GM12878 (cell line): Measurements from ENCODE around the gene MTNR1A. TPM values are rescaled to one million over a fixed set of nuclear protein-coding genes. Genes with fewer than 3 reads are reported as not detected.

Source experiments
- ATAC-seq: fragments of 200-7000 bp; cut with Tn5 transposase; 3 replicates; pipeline ENCODE4 v1.9.1; 2020; ENCODE audit warnings: mild to moderate bottlenecking, moderate library complexity
- BruUV-seq: library from RNA; stranded (reverse); fragments of 400-500 nt; replicated peaks from 2 replicates; lab custom pipeline; 2021; lab: Mats Ljungman, UMichigan
- CTCF ChIA-PET: fragments of 300-600 bp; sonication (Branson Sonifier 250); formaldehyde crosslinking; extraction: SDS; loops from one replicate; lab custom pipeline; 2021; ENCODE audit warnings: inconsistent platforms; lab: Yijun Ruan, JAX
- POLR2A ChIA-PET: fragments of 350-600 bp; formaldehyde crosslinking; extraction: SDS; loops from one replicate; lab custom pipeline; 2021; ENCODE audit warnings: inconsistent platforms; lab: Charles Lee
- RAD21 ChIA-PET: fragments of 300-600 bp; sonication (Branson Sonifier 250); formaldehyde crosslinking; loops from one replicate; lab custom pipeline; 2023; ENCODE audit warnings: antibody characterized with exemption; ENCODE audit not compliant: unreplicated experiment; lab: Charles Lee
- SMC1A ChIA-PET: fragments of 300-600 bp; sonication (Branson Sonifier 250); formaldehyde crosslinking; loops from one replicate; lab custom pipeline; 2023; ENCODE audit not compliant: unreplicated experiment, uncharacterized antibody; lab: Charles Lee
- DNase-seq: peaks from one replicate; pipeline ENCODE4 v3.0.0-alpha.2; 2011; ENCODE audit warnings: low read depth, low spot score
- FAIRE-seq: peaks from 3 replicates; lab custom pipeline; 2011; peaks lifted over from hg19 to GRCh38; lab: Jason Lieb, UNC
- H2AFZ ChIP-seq: 2 replicates; pipeline ENCODE4 v1.6.0; 2011; ENCODE audit warnings: low read depth, low read length, control low read depth; ENCODE audit not compliant: control insufficient read depth
- H3K27ac ChIP-seq: 2 replicates; pipeline ENCODE4 v1.5.1; 2011; ENCODE audit warnings: control low read depth; ENCODE audit not compliant: control insufficient read depth, insufficient read depth
- H3K27me3 ChIP-seq, 2 experiments: replicated peaks in 1 of 2; 2 replicates each; pipeline versions ENCODE4 v1.6.0 to v1.6.1; 2011; ENCODE audit warnings: low read length in 1 of 2; ENCODE audit not compliant: control insufficient read depth in 2 of 2, insufficient read depth in 2 of 2
- H3K36me3 ChIP-seq, 2 experiments: 2 replicates each; pipeline ENCODE4 v1.5.1; 2011; ENCODE audit warnings: low read length in 1 of 2; ENCODE audit not compliant: control insufficient read depth in 2 of 2, insufficient read depth in 2 of 2
- H3K4me1 ChIP-seq: 2 replicates; pipeline ENCODE4 v1.6.1; 2011; ENCODE audit warnings: mild to moderate bottlenecking, low read length, moderate library complexity, mixed read lengths; ENCODE audit not compliant: control insufficient read depth, insufficient read depth
- H3K4me2 ChIP-seq: 2 replicates; pipeline ENCODE4 v1.6.0; 2011; ENCODE audit warnings: control low read depth; ENCODE audit not compliant: control insufficient read depth, insufficient read depth
- H3K4me3 ChIP-seq: fragments of 200-600 bp; sonication (generic); 2 replicates; pipeline ENCODE4 v1.5.1; 2016
- H3K79me2 ChIP-seq: 2 replicates; pipeline ENCODE4 v1.6.0; 2011; ENCODE audit warnings: low read length; ENCODE audit not compliant: control insufficient read depth, insufficient read depth
- H3K9ac ChIP-seq: 2 replicates; pipeline ENCODE4 v1.8.0; 2011; ENCODE audit warnings: low read length, control low read depth, mixed read lengths; ENCODE audit not compliant: control insufficient read depth, insufficient read depth
- H3K9me3 ChIP-seq: replicated peaks from 3 replicates; pipeline ENCODE4 v1.5.1; 2011; ENCODE audit warnings: mild to moderate bottlenecking, low read length; ENCODE audit not compliant: control insufficient read depth, insufficient read depth
- H4K20me1 ChIP-seq: 2 replicates; pipeline ENCODE4 v1.6.0; 2011; ENCODE audit not compliant: control insufficient read depth, insufficient read depth
- BACH1 ChIP-seq: fragments of 450-650 bp; IDR thresholded peaks from 2 replicates; pipeline ENCODE4 v1.6.1; 2017; ENCODE audit warnings: mild to moderate bottlenecking, borderline replicate concordance
- CBX3 ChIP-seq: fragments of 200-600 bp; sonication (generic); IDR thresholded peaks from 2 replicates; pipeline ENCODE4 v1.6.1; 2016; ENCODE audit warnings: low read depth, borderline replicate concordance
- E2F8 ChIP-seq: fragments of 450-650 bp; IDR thresholded peaks from 2 replicates; pipeline ENCODE4 v1.6.1; 2018; ENCODE audit warnings: mild to moderate bottlenecking, low read depth, moderate library complexity; ENCODE audit not compliant: partially characterized antibody
- HDAC2 ChIP-seq: fragments of 200-600 bp; sonication (generic); IDR thresholded peaks from 2 replicates; pipeline ENCODE4 v1.6.1; 2017
- JUND ChIP-seq: IDR thresholded peaks from 2 replicates; pipeline ENCODE4 v1.6.1; 2012; ENCODE audit warnings: low read depth, mild to moderate bottlenecking, low read length, improper control_type of control experiment, moderate library complexity
- MXI1 ChIP-seq: fragments of 150-350 bp; IDR thresholded peaks from 2 replicates; pipeline ENCODE4 v1.6.1; 2011; ENCODE audit warnings: low read depth, mild to moderate bottlenecking, inconsistent platforms, low read length, improper control_type of control experiment
- NR2F1 ChIP-seq: fragments of 450-650 bp; conservative IDR thresholded peaks from 2 replicates; pipeline ENCODE4 v1.6.1; 2017; ENCODE audit warnings: mild to moderate bottlenecking
- POLR2AphosphoS2 ChIP-seq: IDR thresholded peaks from 2 replicates; pipeline ENCODE4 v1.6.1; 2011; ENCODE audit warnings: low read depth, mild to moderate bottlenecking, low read length, improper control_type of control experiment, moderate library complexity
- RAD51 ChIP-seq: fragments of 450-650 bp; IDR thresholded peaks from 2 replicates; pipeline ENCODE4 v1.6.1; 2016; ENCODE audit warnings: moderate library complexity, mild to moderate bottlenecking, inconsistent platforms
- SREBF1 ChIP-seq: IDR thresholded peaks from 2 replicates; pipeline ENCODE4 v1.6.1; 2012; ENCODE audit warnings: mild to moderate bottlenecking, low read length
- STAT1 ChIP-seq: fragments of 450-650 bp; conservative IDR thresholded peaks from 2 replicates; pipeline ENCODE4 v1.6.1; 2014; ENCODE audit warnings: antibody characterized with exemption, mild to moderate bottlenecking
- SUPT20H ChIP-seq: IDR thresholded peaks from 2 replicates; pipeline ENCODE4 v1.6.1; 2011; ENCODE audit warnings: low read depth, mild to moderate bottlenecking, low read length, moderate library complexity, borderline replicate concordance; ENCODE audit not compliant: control insufficient read depth
- ZNF384 ChIP-seq: IDR thresholded peaks from 2 replicates; pipeline ENCODE4 v1.6.1; 2012; ENCODE audit warnings: low read depth, mild to moderate bottlenecking, low read length, improper control_type of control experiment, borderline replicate concordance
- ZNF687 ChIP-seq: fragments of 450-650 bp; IDR thresholded peaks from 2 replicates; pipeline ENCODE4 v1.6.1; 2017; ENCODE audit warnings: mild to moderate bottlenecking, moderate library complexity
- ZSCAN29 ChIP-seq: fragments of 450-650 bp; IDR thresholded peaks from 2 replicates; pipeline ENCODE4 v1.6.1; 2017; ENCODE audit warnings: mild to moderate bottlenecking, moderate library complexity
- WGBS: methylation state at CpG from one replicate; pipeline ENCODE4 v1.1.6; 2016; ENCODE audit warnings: low lambda C conversion rate; ENCODE audit not compliant: insufficient replicate concordance, insufficient coverage; ENCODE audit errors: missing lambda C conversion rate; 5-methylcytosine and 5-hydroxymethylcytosine counted together
- in situ Hi-C: fragments of 300-500 bp; cut with MboI; formaldehyde crosslinking; loops from 9 replicates; pipeline ENCODE4 v1.14.3; 2018; ENCODE audit warnings: mixed read lengths
- intact Hi-C: fragments of 100-400 bp; cut with micrococcal nuclease; formaldehyde crosslinking; loops from one replicate; pipeline ENCODE4 v1.14.2; 2022; ENCODE audit not compliant: unreplicated experiment
- polyA plus RNA-seq, 11 experiments: library from polyadenylated mRNA; depleted of rRNA in 4 of 11; unstranded in 6 of 11; stranded (reverse) in 5 of 11; fragments of >200 nt; fragmentation: Nextera tagmentation in 4 of 11; fragmentation: Illumina TruSeq in 1 of 11; extraction: Ambion mirVana in 4 of 11; extraction: Trizol in 1 of 11; gene quantifications; 1 replicate in 1 of 11; 2 replicates in 10 of 11; pipeline versions ENCODE4 v1.2.1 to v1.2.3, GENCODE V29; 2011 to 2016; ENCODE audit warnings: inconsistent platforms in 2 of 11, missing spikeins in 2 of 11, low read depth in 1 of 11
- total RNA-seq, 4 experiments: library from RNA; depleted of rRNA in 3 of 4; stranded (reverse); fragments of >200 nt in 3 of 4; fragmentation: Illumina TruSeq in 1 of 4; extraction: Trizol in 1 of 4; gene quantifications; 2 replicates each; pipeline versions ENCODE4 v1.2.1 to v1.2.3, GENCODE V29; 2013 to 2021

The MTNR1A gene
- total and polyA plus RNA-seq, 10 of the 15 experiments (the other 5 are each of a cell fraction or from before 2014, with no cell fraction given): 0.14 TPM; not detected in 9

GRCh38 chr4:186570193-186570996, 15.0 kb upstream of the MTNR1A start (continued):
- no peak for TF ChIP-seq CBX3
- TF ChIP-seq JUND: no peak
- TF ChIP-seq E2F8: no peak

- H4K20me1 ChIP-seq: no peaks in the 10 kb centered on the region
- no peak overlapping the region for H2AFZ ChIP-seq
- intact Hi-C loops (loop anchor here (10.0 kb wide), 1 partner anchor 65 kb away; no protein-coding TSS in a partner anchor), in situ Hi-C loops (no loop called here)
- ChIA-PET CTCF (interaction anchor here (1.1 kb wide), 1 partner anchor 17 kb away, joined by 4 read pairs; no protein-coding TSS in a partner anchor), POLR2A (no interaction called here), SMC1A (interaction anchor here (0.6 kb wide), 1 partner anchor 25 kb away, joined by 3 read pairs; no protein-coding TSS in a partner anchor), RAD21 (no interaction called here)
- H3K9me3 ChIP-seq: no peaks in the 10 kb centered on the region
- H3K36me3 ChIP-seq: no peaks in the 10 kb centered on the region
- H3K4me1 ChIP-seq: no peaks in the 10 kb centered on the region
- no peak for DNase-seq
- H3K27me3 ChIP-seq: no peaks in the 10 kb centered on the region
- no peak overlapping the region for H3K9ac ChIP-seq
- BruUV-seq: no TSS peak
- 49% methylated on average over 10 of the region's 10 CpGs for WGBS
- ATAC-seq: no peak
- H3K4me2 ChIP-seq: no peak overlapping the region
- H3K27ac ChIP-seq: no peak overlapping the region
- H3K79me2 ChIP-seq: no peaks in the 10 kb centered on the region
- H3K4me3 ChIP-seq: no peak overlapping the region
- FAIRE-seq: no peak
- TF ChIP-seq ZSCAN29 (no peak), BACH1 (no peak), SUPT20H (no peak), ZNF687 (no peak), NR2F1 (no peak), MXI1 (no peak), RAD51 (no peak), POLR2AphosphoS2 (no peak), STAT1 (no peak), ZNF384 (no peak), HDAC2 (no peak), SREBF1 (no peak)
These were observed 14.3 kb upstream of the MTNR1A start for GRCh38 chr4:186569533-186570192.
